Inferior parietal cortex (tissue), 1 donor: ENCODE results near the gene STK36.

Experiments used
- DNase-seq: peaks from one replicate; pipeline ENCODE4 v3.0.0-alpha.2; 2016; ENCODE audit errors: extremely low spot score

Gene STK36

DNA sequence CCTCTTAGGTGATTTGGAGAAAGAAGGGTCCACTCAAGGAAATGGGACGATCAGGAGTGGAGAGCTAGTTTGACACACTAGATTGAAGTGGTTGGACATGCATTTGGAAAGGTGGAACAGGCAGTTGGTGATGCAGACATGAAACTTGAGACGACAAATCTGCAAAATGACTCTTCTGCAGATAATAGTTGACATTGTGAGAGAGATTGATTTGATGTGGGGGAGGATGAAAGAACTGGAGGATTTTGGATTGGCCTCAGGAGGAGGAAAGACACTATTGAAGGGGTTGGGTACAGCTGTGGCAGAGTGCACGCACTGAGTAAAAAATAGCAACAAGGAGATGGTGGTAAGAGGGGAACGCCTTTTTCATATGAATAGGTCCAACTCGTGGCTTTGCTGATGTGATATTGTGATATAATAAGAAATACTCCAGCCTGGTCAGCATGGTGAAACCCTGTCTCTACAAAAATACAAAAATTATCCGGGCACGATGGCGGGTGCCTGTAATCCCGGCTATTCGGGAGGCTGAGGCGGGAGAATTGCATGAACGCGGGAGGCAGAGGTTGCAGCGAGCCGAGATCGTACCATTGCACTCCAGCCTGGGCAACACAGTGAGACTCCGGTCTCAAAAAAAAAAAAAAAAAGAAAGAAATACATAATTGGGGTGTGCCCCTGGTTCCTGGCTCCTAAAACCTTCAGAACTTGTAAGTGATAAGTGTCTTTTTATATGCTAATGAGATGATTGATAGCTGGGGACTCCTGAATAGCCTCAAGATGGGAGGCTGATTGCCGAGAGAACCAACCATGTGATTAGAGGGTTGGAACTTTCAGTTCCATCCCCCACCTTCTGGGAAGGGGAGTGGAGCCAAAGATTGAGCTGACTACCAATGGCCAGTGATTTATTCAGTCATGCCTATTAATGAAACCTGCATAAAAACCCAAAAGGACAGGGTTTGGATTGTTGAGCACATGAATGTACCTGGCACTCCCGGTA is 48.5 kb downstream of the STK36 start:
- DNase-seq, result no peak

DNA sequence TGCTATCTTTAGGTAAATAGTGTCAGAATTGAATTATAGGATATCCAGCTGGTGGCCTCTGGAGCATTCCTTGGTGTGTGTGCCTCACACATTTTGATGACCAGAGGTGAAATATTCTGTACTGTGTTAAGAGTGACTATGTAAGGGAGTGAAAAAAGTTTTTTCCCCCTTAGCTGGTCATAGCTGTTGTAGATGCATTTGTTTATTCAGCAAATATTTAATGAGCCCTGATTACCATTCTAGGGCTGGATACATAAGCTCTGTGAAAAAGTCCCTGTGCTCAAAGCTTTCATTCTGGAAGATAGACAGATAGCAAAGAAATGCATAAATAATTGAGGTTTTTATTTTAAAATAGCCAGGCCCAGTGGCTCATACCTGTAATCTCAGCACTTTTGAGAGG is 49.6 kb downstream of the STK36 start:
- no peak for DNase-seq

DNA sequence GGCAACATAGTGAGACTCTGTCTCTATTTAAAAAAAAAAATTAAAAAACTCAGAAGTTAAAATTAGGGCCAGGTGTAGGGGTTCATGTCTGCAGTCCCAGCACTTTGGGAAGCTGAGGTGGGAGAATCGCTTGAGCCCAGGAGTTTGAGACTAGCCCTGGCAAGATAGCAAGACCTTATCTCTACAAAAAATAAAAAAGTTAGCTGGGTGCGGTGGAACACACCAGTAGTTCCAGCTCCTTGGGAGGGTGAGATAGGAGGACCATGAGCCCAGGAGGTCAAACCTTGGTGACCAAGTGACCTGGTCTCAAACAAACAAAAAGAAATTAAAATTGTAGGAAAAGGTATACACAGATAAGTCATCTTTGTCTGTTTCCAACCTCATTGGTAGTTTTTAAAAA is 50.0 kb downstream of the STK36 start:
- DNase-seq, result no peak

DNA sequence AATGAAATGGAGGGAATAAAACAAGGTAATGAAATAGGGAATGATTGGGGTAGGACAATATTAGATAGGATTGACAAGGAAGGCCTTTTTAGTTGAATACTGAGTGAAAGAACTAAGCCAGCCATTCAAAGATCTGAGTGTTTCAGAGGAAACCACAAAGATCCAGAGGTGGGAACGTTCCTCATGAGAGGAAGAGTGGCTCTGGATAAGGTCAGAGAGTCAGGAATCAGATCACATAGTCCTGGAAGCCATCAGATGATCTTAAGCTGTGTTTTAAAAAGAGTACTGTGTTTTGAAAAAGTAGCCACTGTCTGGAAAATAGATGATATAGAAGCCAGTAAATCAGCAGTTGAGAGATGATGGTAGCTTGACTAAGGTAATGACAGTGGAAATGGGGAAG is 50.5 kb downstream of the STK36 start:
- no peak for DNase-seq

DNA sequence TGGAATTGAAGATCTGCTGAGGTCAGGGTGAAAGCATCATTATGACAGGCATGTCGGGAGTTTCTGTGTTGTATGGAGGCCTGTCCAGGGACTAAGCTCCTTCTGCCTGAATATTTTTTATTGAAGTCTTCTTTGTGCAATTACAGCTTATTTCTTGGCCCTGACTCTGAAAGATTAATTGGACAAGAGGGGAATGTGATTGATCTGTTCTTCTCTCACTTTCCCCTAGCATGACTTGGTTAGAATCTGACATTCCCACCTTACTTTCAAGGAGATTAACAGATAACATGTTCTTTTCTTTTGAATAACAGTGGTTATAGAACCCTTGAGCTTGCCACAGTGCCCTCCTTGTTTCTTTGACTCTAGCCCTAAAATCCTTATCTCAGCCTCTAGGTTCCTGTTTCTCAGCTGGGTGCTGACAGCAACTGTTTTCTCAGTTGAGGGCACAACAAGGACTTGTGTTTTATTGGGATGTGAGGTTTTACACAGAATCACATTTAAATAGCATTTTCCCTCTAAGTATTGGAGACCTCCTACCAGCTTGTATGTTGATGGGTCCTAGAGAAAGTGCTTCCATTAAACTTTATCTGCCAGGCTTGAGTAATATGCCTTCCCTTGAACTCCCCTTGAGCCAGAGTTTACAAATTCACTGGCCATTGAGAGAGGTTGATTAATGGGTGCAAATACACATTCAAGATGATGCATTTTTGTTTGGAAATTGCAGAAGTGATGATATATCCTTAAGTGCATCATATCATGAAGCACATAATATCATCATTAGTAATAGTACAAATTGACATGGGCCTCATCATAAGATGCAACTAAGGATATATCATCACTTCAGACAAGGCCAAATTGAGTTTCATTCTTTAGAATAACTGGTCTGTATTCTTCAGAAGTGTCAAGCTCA is 51.2 kb downstream of the STK36 start:
- no peak for DNase-seq

DNA sequence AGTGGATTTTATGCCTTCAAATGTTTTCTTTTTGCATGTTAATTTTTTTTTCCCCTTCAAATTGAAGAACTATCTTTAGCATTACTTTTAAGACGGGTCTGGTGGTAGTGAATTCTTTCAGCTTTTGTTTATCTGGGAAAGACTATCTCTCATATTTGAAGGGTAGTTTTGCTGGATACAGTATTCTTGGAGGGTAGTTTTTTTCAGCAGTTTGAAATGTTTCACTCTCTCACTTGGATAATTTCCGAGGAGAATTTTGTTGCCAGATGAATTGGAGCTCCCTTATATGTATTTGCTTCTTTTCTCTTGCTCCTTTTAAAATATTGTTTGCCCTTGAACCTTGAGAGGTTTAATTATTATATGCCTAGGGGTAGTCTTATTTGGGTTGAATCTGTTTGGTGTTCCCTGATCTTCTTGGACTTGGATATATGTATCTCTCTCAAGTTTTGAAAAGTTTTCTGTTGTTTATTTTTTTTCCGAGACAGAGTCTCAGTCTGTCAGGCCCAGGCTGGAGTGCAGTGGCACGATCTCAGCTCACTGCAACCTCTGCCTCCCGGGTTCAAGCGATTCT is 54.2 kb downstream of the STK36 start:
- no peak for DNase-seq

DNA sequence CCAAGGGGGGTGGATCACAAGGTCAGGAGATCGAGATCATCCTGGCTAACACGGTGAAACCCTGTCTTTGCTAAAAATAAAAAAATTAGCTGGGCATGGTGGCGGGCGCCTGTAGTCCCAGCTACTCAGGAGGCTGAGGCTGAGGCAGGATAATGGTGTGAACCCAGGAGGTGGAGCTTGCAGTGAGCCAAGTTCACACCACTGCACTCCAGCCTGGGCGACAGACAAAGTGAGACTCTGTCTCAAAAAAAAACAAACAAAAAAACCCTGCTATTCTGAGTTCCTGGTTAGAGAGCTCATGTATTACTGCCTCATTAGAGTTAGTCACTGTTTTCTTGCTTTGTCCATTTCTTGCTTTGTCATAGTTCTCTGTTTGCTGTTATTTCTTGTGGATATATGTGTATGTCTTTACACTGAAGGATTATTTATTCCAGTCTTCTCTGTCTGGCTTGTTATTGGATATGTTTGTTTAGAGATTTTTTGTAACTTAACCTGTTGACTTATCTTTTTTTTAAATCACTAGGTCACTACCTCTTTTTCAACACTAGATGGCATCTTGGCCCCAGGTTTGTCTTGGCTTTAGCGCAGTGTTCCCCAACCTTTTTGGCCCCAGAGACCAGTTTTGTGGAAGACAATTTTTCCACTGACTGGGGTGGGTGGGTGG is 55.7 kb downstream of the STK36 start:
- no peak for DNase-seq

DNA sequence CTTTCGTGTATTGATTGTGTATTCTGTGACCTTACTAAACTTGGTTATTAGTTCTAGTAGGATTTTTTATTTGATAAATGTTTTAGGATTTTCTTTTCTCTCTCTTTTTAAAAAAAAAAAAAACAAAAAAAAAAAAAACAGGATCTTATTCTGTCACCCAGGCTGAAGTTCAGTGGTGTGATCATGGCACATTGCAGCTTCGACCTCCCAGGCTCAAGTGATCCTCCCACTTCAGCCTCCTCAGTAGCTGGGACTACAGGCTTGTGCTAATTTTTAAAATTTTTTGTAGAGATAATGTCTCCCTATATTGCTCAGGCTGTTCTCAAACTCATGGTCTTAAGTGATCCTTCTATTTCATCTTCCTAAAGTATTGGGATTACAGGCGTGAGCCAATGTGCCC is 57.8 kb downstream of the STK36 start:
- no peak for DNase-seq

DNA sequence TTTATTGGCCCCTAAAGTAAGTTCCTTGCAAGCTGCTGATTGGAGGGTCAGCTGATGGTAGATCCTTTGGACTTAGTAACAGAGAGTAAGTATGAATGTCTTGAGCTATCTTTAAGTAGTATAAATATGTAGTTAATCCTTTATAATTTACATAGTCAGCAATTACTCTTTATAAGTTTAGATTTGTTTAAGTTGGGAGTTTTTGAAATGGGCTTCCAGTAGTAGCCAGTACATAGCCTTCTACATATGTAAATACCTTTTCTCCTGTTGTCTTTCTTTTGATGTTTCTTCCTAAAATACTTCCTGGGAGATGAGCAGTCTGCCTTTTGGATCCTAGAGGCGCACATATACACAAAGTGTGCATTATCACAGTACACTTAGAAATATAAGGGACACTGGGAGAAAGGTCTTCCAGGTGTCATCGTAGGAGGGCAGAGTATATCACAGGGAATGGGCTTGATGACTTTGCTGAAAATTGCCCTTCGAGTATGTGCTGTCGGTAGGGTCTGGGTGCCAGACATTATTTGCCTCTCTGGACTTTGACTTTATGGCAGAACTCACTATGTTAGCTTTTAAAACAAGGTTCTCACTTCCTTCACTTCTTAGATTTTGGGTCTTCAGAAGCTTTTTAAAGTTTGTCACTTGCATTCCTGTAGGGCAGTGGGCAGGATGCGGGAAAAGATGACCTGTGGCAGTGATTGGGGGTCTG is 60.3 kb downstream of the STK36 start:
- DNase-seq, result no peak

DNA sequence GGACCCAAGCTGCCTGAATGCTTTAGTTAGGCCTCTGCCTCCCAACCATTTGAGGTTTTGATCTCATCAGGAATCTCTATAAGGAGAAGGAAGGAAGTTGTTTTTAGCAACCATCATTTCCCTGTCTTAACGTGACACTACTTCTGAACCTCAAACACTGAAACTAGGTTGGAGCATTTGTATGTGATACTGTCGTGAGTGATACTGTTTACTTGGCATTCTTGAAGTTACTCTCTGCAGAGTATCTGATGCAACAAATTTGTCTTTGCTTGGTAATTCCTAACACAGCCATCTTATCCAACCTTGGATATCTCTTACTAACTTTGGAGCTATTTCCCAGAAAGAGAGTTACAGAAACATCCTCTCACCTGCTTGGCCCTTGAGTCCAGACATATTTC is 60.9 kb downstream of the STK36 start:
- DNase-seq, result no peak

DNA sequence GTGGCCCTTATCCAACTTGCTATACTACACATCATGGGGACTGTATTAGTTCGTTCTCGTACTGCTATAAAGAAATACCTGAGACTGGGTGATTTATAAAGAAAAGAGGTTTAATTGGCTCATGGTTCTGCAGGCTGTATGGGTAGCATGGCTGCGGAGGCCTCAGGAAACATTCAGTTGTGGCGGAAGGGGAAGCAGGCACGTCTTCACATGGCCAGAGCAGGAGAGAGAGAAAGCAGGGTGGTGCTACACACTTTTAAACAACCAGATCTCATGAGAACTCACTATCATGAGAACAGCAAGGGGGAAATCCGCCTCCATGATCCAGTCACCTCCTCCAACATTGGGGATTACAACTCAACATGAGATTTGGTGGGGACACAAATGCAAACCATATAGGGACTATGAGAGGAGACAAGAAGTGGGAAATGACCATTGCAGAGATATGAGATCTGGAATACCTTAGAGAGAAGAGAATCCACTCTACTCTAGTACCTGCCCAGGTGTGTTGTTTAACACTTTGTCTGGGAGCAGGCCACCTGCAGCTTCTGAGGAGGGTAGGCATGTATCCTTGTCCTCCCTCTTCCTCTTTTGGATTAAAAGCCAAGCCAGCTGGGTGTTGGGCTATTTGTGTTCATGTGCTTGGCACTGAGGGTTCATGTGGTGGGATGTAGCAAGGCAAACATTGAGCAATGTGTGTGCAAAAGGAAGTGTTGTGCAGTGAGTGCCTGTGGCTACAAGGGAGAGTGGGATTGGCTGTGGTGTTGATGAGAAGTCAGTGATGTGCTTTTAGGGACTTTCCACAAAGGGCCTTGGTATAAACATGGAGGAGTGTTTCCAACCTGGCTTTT is 61.5 kb downstream of the STK36 start:
- DNase-seq, result no peak

DNA sequence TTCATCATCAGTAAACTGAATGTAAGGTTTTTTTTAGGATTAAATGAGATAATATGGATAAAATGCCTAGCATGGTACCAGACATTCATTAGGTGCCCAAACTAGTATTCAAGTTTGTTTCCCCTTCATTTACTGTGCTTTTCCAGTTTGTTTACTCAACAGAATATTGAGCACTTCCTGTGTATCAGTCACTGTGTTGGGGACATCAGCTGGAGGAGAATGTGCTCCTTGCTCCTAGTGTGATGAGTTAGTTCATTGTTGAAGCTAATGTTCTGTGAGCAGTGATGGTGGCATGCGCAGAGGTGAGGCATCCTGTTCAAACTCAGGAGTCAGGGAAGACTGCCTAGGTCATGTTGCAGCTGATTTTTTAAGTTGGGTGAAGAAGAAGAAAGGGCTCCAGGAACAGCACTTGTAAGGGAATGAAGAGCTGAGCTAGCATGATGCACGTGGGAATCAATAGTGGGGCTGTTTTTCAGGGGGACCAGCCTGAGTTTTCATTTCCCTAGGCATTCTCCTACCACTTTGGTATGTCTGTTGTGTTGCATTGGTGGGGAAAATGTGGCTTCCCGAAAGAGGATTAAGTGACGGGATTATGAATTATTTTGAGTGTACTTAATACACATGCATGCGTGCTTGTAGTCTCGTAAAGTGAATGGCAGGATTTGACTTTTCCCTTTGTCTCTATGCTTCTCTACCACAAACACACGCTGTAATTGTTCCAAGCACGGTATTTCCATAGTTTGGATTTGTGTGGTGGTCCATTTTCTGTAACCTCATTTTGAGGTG is 62.5 kb downstream of the STK36 start:
- DNase-seq, result no peak

DNA sequence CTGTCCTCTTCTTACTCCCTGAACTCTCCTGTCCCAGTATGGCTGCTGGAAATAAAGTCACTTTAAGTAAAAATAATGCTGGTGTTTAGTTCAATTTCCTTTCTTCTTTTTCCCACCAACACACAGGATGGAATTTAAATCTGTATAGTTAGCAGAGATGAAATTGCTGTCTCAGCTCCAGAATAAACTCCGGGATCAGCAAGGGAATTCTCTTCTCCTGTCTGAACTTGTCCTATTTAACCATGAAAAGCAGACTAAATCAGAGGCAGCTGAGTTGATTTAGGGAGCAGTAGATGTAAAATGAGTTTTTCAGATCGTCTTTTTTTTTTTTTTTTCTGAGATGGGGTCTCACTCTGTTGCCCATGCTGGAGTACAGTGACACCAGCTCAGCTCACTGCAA is 64.6 kb downstream of the STK36 start:
- no peak for DNase-seq

DNA sequence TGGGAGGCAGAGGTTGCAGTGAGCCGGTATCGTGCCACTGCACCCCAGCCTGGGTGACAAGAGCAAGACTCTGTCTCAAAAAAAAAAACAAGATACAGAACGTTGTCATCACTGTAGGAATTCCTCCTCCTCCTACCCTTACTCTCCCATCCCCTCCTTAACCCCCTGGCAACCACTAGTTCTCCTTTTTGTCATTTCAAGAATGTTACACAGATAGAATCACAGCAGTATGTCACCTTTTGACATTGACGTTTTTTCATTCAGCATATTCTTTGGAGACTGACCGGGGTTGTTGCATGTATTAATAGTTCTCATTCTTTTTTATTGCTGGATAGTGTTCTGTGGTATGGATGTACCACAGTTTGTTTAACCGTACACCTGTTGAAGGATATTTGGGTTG is 71.2 kb downstream of the STK36 start:
- no peak for DNase-seq

DNA sequence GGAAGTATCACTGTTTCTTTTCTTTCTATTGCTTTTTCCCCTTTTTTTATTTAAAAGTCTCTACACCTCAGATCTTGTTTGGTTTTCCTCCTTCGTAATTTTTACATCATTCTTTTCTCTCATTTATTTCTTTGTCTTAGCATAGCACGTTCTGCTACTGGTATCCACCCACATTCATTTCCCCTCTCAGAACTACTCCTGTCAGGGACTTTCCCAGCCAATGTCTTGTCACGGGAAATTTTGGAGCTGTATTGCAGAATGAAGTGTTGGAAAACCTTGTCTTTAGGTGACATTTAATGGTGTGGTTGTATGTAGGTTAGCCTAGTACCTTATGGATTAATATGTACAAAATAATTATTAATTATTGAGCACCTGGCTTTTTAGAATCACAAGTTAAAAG is 72.7 kb downstream of the STK36 start:
- DNase-seq, result no peak

DNA sequence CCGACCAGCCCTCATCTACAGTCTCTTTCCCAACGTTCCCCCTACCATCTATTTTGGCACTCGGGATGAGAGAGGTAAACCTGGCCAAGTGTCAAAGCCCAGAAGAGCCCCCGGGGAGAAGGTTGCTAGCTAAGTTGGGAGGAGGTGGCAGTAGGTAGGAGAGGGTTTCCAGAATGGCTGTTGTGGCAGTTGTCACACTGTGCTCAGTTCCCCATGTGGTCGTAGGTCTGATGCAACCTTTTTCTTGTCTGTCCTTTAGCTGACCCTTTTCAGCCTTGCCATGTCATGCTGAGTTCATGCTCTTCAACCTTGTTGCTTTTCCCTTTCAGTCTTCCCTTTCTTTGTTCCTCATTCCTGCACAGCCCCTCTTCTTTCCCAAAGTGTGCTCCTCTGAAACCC is 73.3 kb downstream of the STK36 start:
- peak; percentile 31 for DNase-seq

DNA sequence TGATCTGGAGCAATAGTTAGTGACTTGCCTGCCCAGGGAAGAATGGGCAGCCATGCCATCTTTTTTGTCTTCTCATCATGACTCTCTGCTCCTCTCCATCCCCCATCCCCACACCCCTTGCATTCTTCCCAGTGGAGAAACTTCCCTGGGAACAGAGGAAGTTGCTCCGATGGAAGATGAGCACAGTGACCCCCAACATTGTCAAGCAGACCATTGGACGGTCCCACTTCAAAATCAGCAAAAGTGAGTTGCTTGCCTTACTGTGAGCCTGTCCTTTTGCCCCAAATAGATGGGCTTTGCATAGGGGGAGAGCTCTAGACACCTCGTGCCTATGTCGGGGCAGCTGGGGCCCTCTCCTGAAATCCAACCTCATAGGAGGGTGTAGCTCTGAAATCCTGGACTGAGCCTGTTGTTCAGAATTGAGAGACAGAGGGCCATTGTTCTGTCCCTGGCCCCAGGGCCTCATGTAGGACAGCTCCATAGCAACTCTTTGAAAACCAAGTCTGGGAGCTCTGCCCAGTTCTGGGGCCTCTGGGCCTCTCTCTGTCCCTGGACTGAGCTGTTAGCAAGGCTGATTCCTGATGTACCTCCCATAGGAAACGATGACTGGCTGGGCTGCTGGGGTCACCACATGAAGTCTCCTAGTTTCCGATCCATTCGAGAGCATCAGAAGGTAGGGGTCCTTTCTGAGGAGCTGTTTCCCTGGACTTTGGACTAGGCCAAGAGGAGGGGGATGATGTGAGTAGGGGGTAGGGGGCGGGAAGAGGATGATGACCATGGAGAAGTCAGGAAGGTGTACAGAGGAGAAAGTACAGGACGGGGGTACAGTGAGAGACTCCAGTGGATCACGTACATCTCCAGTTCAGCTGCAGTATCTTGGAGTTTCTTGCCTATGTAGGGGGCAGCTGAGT is 73.9 kb downstream of the STK36 start:
- peak; percentile 93 for DNase-seq

DNA sequence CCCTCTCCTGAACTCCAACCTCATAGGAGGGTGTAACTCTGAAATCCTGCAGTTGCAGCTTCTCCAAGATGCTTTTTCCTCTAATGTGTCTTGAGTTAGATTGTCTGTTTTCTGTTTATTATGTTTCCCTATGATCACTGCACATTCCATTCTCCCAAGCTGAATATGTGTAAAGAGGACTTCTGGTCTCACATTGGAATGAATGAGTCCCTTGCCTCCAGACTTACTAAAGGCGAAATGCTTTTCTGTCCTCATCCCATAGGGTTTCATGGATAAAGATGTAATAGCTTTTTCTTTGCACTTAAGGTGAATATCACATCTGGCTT is 74.5 kb downstream of the STK36 start:
- DNase-seq, result peak; percentile 33
